Suppressor macrophage treated with lipopolysaccharide for 1 hour (primary cell): Measurements from ENCODE around the gene PCP4.

Experiments
- DNase-seq, 3 donors: peaks; one replicate each; pipeline ENCODE4 v3.0.0-alpha.2; 2020 to 2022

Gene PCP4

GRCh38 chr21:39867198-39867650, at the start of gene PCP4:
PCP4 (plus strand) TSS chr21:39867438; CDS start chr21:39867502, 64 bp downstream.
- DNase-seq, result peak; percentile 36 to 62 (median 46)

GRCh38 chr21:39818557-39818956, 48.7 kb upstream of the PCP4 start:
- DNase-seq, result peak in 2 of 3 donors; percentile 20 to 23

GRCh38 chr21:39822042-39822441, 45.2 kb upstream of the PCP4 start:
- DNase-seq, result no peak

- DNase-seq, result no peak
Measured at GRCh38 chr21:39825250-39825649, 42.0 kb upstream of the PCP4 start.

- DNase-seq, result no peak
Measured at GRCh38 chr21:39834543-39834942, 32.7 kb upstream of the PCP4 start.

GRCh38 chr21:39837861-39838359, 29.3 kb upstream of the PCP4 start:
- peak in 1 of 3 donors; percentile 2 for DNase-seq

GRCh38 chr21:39840373-39841097, 26.7 kb upstream of the PCP4 start:
- no peak for DNase-seq

- no peak for DNase-seq
Measured at GRCh38 chr21:39842741-39843459, 24.3 kb upstream of the PCP4 start.

GRCh38 chr21:39843483-39843882, 23.8 kb upstream of the PCP4 start:
- no peak for DNase-seq

- no peak for DNase-seq
Measured at GRCh38 chr21:39843916-39844315, 23.3 kb upstream of the PCP4 start.

- no peak for DNase-seq
Measured at GRCh38 chr21:39845571-39846130, 21.6 kb upstream of the PCP4 start.

- no peak for DNase-seq
Measured at GRCh38 chr21:39847877-39848276, 19.4 kb upstream of the PCP4 start.

GRCh38 chr21:39849014-39849655, 18.1 kb upstream of the PCP4 start:
- no peak for DNase-seq

GRCh38 chr21:39850333-39850732, 16.9 kb upstream of the PCP4 start:
- DNase-seq, result no peak

GRCh38 chr21:39851002-39851618, 16.1 kb upstream of the PCP4 start:
- DNase-seq, result no peak

GRCh38 chr21:39852021-39852721, 15.1 kb upstream of the PCP4 start:
- no peak for DNase-seq

GRCh38 chr21:39852726-39853500, 14.3 kb upstream of the PCP4 start:
- no peak for DNase-seq

- DNase-seq, result no peak
Measured at GRCh38 chr21:39854572-39854971, 12.7 kb upstream of the PCP4 start.

- DNase-seq, result no peak
Measured at GRCh38 chr21:39855595-39855994, 11.6 kb upstream of the PCP4 start.

GRCh38 chr21:39860600-39860999, 6.6 kb upstream of the PCP4 start:
- no peak for DNase-seq

- DNase-seq, result no peak
Measured at GRCh38 chr21:39863111-39863510, 4.1 kb upstream of the PCP4 start.
